HEK293T (cell line): ENCODE data around the gene RPUSD1.

Experiments used
- ARNT ChIP-seq: fragments of 450-650 bp; IDR thresholded peaks from 2 replicates; pipeline ENCODE4 v1.6.1; 2017; ENCODE audit warnings: mild to moderate bottlenecking
- BHLHE40 ChIP-seq: fragments of 450-650 bp; IDR thresholded peaks from 2 replicates; pipeline ENCODE4 v1.6.1; 2016; ENCODE audit warnings: mild to moderate bottlenecking, moderate library complexity, borderline replicate concordance
- CTBP1 ChIP-seq: fragments of 450-650 bp; IDR thresholded peaks from 2 replicates; pipeline ENCODE4 v1.6.1; 2016; ENCODE audit warnings: borderline replicate concordance
- ELF4 ChIP-seq: fragments of 450-650 bp; IDR thresholded peaks from 2 replicates; pipeline ENCODE4 v1.6.1; 2017; ENCODE audit warnings: antibody characterized with exemption
- FOXA1 ChIP-seq: fragments of 450-650 bp; IDR thresholded peaks from 2 replicates; pipeline ENCODE4 v1.6.1; 2016; ENCODE audit warnings: mild to moderate bottlenecking
- FOXK2 ChIP-seq: fragments of 450-650 bp; IDR thresholded peaks from 2 replicates; pipeline ENCODE4 v1.6.1; 2016; ENCODE audit warnings: mild to moderate bottlenecking
- FOXM1 ChIP-seq: fragments of 450-650 bp; IDR thresholded peaks from 2 replicates; pipeline ENCODE4 v1.6.1; 2017; ENCODE audit warnings: mild to moderate bottlenecking, borderline replicate concordance
- HDGF ChIP-seq: fragments of 450-650 bp; IDR thresholded peaks from 2 replicates; pipeline ENCODE4 v1.6.1; 2017; ENCODE audit warnings: antibody characterized with exemption, borderline replicate concordance
- LEF1 ChIP-seq: fragments of 450-650 bp; IDR thresholded peaks from 2 replicates; pipeline ENCODE4 v1.6.1; 2017; ENCODE audit warnings: mild to moderate bottlenecking, borderline replicate concordance
- NFRKB ChIP-seq: fragments of 450-650 bp; IDR thresholded peaks from 2 replicates; pipeline ENCODE4 v1.6.1; 2016; ENCODE audit warnings: mild to moderate bottlenecking, moderate library complexity
- PKNOX1 ChIP-seq: fragments of 450-650 bp; IDR thresholded peaks from 2 replicates; pipeline ENCODE4 v1.6.1; 2016
- SP1 ChIP-seq: fragments of 450-650 bp; IDR thresholded peaks from 2 replicates; pipeline ENCODE4 v1.6.1; 2017
- SUZ12 ChIP-seq: fragments of 450-650 bp; IDR thresholded peaks from 2 replicates; pipeline ENCODE4 v1.6.1; 2016; ENCODE audit warnings: mild to moderate bottlenecking
- ZNF384 ChIP-seq: fragments of 450-650 bp; IDR thresholded peaks from 2 replicates; pipeline ENCODE4 v1.6.1; 2016

GRCh38 chr16:832652-833336 lies 44.6 kb upstream of the RPUSD1 start:
- TF ChIP-seq FOXA1 (no peak), PKNOX1 (no peak), CTBP1 (no peak), LEF1 (no peak), BHLHE40 (no peak), NFRKB (no peak), SP1 (no peak), ARNT (no peak), ELF4 (no peak), ZNF384 (no peak), SUZ12 (no peak), FOXM1 (no peak), HDGF (no peak), FOXK2 (no peak)
